Measurements from ENCODE around the gene PCNX3.

Gene PCNX3

DNA sequence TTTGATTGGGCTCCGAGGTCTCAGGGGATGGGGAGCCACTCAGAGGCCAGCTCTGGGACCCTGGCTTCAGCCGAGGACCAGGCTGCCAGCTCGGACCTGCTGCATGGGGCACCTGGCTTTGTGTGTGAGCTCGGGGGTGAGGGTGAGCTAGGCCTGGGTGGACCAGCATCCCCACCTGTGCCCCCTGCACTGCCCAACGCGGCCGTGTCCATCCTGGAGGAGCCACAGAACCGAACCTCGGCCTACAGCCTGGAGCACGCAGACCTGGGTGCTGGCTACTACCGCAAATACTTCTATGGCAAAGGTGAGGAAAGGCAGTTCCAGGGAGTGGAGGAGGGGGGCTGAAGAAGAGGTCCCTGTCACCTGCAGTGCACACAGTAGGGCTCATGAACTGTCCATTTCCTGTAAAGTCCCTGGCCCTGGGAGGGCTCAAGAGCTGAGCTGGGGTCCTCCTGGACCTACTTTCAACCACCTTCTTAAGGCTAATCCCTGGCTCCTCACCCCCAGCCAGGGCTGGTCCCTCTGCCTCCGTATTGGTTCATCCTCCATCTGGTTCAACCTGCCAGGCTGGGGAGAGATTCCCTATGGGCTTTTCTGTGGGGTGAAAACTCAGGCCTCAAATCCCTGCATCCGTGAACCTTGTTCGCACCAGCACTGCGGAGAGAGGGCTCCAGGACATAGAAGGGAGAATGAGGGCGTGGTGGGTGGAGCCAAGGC lies 25.9 kb downstream of the PCNX3 start:
- no peak for DNase-seq

DNA sequence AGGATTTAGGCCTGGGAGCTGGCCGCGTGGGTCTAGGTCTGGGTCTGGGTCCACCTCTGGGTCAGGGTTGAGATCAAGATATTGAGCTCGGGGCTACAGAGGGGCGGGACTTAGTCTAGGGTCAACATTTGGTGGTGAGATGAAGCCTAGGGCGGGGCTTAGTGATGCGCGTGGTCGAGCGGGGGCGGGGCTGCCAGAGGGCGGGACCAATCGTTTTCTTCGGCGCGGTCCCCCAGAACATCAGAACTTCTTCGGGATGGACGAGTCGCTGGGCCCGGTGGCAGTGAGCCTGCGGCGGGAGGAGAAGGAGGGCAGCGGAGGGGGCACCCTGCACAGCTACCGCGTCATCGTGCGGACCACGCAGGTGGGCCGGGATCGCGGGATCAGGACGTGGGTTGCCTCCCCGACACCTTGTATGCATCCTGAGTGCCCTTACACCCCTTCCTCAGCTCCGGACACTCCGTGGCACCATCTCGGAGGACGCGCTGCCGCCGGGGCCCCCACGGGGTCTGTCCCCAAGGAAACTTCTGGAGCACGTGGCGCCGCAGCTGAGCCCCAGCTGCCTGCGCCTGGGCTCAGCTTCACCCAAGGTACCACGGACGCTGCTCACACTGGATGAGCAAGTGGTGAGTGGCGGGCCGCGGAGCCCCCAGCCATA lies 26.6 kb downstream of the PCNX3 start:
- no peak for DNase-seq

DNA sequence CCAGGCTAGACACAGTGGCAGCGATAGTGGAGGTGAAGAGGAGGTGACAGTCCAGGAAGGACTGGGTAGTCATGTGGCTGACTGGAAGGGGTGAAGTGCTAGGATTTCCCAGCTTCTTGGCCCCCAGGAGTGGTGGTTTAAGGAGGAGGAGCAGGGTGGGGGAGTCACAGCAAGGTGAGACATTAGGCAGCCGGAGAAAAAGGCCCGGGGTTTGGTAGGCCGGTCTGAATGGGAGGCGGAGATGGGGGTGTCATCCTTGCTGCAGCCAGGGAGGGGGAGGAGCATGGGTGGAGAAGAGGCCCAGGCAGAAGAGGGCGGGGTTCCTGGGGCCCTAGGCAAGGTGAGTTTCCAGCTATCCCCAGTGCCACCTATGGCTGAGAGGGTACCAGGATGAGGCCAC lies 28.4 kb downstream of the PCNX3 start:
- DNase-seq: no peak

DNA sequence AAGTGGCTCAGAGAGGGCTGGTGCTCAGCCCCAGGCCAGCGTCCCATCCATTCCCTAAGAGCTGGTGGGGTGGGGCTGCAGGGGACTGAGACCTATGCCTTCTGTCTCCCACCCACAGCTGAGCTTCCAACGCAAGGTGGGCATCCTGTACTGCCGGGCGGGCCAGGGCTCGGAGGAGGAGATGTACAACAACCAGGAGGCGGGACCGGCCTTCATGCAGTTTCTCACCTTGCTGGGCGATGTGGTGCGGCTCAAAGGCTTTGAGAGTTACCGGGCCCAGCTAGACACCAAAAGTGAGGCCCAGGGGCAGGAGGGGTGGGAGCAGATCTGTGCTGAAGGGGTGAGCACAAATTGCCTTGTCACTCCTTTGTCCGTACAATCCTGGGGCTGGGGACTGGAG lies 29.3 kb downstream of the PCNX3 start:
- no peak for DNase-seq

DNA sequence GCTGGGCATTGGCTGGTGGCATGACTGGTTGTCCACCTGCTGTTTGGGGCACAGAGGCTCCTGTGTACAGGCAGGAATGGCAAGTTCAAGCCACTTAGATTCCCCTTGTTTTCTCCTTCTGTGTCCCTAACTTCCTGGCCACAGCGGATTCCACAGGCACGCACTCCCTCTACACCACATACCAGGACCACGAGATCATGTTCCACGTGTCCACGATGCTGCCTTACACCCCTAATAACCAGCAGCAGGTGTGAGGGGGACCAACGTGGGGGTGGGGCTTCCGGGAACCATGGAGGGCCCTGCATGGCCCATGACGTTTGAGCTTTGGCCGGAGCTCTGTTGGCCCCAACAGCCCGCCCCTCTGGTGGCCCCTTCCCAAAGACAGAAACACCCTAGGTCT lies 30.1 kb downstream of the PCNX3 start:
- DNase-seq: no peak

DNA sequence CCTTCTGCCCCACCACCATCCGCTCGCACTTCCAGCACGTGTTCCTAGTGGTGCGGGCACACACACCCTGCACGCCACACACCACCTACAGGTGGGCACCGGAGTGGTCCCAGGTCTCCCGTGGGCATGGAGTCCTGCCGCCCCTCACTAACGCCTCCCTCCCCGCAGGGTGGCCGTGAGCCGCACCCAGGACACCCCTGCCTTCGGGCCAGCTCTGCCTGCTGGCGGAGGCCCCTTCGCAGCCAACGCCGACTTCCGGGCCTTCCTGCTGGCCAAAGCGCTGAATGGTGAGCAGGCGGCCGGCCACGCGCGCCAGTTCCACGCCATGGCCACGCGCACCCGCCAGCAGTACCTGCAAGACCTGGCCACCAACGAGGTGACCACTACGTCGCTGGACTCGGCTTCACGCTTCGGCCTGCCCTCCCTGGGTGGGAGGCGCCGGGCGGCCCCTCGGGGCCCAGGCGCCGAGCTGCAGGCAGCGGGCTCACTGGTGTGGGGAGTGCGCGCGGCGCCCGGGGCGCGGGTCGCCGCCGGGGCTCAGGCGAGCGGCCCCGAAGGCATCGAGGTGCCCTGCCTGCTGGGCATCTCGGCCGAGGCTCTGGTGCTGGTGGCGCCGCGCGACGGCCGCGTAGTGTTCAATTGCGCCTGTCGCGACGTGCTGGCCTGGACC lies 30.8 kb downstream of the PCNX3 start:
- DNase-seq: no peak

DNA sequence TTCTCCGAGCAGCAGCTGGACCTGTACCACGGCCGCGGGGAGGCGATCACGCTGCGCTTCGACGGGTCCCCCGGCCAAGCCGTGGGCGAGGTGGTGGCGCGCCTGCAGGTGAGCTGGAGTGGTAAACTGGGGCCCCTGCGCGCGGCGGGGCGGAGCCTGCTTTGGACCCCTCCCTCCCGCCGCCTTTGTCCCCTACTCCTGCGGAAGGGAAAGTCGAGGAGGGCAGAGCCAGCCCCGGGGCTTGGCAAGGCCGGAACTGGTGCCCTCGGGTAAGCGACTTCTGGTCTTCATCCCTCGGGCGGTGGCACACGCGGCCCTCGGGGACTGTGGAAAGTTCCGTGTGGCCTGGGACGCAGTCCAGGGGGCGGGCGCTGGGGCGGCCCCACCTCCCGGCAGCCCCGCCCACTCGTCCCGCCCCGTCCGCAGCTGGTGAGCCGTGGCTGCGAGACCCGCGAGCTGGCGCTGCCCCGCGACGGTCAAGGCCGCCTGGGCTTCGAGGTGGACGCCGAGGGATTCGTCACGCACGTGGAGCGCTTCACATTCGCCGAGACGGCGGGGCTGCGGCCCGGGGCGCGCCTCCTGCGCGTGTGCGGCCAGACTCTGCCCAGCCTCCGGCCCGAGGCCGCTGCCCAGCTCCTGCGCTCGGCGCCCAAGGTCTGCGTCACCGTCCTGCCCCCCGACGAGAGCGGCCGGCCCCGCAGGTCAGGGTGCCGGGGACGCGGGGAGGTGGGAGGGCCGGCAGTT lies 31.6 kb downstream of the PCNX3 start:
- peak; percentile 60 for DNase-seq

DNA sequence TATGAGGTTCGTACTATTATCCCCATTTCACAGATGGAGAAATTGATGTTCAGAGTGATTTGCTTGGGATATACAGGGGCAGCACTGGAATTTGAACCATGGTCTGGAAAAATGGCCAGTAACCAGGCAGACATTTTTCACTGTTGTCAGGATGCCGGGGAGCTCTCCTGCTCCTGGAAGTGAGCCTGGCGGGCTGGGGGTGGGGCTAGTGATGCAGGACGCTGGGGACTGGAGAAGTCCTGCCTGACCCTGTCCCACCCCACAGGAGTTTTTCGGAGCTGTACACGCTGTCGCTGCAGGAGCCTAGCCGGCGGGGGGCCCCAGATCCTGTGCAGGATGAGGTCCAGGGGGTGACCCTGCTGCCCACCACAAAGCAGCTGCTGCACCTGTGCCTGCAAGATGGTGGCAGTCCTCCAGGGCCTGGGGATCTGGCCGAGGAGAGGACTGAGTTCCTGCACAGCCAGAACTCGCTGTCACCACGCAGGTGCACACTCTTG lies 33.5 kb downstream of the PCNX3 start:
- peak; percentile 41 for DNase-seq

DNA sequence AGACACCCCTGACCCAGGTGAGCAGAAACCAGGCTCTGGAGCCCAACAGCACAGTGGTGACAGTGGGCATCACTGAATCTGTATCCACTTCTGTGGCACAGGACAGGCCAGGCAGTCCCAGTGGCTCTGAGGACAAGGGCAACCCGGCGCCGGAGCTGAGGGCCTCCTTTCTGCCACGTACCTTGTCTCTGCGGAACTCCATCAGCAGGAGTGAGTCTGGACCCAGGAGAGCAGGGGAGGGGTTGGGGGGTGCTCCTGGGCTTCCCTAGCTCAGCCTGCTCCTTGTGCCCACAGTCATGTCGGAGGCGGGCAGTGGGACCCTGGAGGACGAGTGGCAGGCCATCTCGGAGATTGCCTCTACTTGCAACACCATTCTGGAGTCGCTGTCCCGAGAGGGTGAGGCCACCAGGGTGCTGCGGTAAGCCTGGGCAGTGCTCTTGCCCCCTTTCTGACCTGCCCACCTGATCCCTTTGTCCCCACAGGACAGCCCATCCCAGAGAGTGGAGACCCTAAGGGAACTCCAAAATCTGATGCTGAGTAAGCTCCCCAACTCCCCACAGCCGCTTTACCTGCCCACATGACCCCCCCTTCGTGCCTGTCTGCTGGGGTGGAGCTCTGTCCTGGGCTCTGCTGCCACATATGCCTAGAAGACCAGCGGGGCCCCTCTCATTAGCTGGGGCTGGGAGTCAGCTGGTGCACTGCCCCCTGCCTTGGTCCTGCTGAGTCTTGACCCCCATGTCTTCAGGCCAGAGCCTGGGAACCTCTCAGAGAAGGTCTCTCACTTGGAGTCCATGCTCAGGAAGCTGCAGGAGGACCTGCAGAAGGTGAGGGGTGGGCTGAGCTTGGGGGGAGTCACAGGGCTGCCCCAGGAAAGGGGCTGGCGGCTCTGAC lies 34.3 kb downstream of the PCNX3 start:
- DNase-seq: peak; percentile 26

DNA sequence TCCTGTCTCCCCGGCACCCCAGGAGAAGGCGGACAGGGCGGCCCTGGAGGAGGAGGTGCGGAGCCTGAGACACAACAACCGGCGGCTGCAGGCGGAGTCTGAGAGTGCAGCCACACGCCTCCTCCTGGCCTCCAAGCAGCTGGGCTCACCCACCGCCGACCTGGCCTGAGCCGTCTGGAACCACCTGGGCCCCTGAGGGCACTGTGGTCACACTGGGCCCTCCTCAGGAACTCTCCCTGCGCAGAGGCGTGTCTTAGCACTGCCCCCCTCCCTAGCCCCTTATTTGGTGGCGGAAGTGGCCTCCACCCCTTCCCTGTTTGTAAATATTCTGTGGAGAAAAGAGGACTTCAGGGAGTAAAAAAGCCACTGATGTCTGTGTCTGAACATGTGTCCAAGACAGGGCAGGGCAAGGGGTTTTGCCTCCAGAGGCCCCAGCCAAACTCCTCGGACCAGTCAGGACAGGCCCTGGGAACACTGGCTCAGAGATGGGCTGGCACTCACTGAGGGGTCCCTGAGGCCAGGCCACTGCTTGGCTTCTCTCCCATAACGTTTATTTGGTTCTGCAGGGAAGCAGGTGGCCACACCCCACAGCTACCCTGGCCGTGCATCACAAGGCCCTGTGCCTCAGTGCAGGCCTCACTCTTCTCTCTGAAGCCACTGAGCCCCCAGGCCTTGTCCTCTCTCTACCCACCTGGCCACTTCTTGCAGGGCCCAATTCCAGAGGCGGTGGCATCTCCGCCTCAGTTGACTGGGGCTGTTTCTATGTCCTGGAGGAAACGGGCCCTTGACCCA lies 35.2 kb downstream of the PCNX3 start:
- DNase-seq: peak; percentile 51

DNA sequence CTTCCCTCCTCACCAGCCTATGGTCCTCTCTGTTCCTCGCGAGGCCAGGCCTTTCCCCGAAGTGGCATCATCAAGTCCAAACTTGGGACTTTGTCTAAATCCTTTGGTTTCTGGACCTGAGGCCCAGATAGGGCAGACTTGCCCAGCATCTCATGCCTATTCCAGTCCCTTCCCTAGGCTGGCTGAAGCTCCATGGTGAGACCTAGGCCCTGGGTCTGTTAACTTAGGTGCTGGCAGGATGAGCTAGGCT lies 35.7 kb downstream of the PCNX3 start:
- no peak for DNase-seq

DNA sequence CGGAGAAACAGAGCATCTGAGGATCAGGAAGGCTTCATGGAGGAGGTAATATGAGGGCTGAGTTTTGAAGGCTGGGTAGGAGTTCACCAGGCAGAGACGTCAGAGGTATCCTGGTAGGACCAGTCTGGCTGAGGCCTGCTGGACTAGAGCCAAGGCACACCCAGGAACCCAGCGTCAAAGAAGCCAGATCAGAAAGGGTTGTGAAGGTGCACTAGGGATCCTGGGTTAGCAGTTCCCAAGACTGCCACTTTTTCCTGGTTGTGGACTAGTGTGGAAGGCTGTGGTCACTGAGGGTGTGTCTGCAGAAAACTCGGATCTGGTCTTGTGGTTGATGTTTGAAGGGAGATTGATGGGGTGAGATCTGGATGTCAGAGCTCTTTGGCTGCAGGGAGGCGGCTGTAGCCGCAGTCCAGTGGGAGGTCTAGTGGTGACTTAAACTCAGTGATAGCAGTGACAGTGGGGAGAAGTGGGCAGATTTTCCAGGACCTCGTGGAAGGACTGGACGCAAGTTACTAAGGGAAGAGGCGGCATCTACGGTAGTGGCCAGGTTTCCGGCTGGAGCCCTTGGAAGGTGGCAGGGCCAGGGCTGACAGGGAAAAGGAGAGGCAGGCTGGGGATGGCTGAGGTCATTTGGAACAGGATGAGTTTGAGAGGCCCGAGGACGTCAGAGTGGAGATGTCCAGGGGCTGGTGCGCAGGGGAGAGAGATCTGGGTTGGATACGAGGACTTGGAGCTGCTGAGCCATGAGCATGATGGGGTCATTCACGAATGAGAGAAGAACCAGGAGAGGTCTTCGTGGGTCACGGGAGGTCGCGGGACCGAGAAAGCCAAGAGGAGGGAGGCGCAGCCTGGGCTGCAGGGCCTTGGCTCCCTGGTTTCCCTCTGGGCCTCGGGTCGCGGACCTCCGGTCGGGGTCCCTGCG lies 36.3 kb downstream of the PCNX3 start:
- peak; percentile 74 for DNase-seq

DNA sequence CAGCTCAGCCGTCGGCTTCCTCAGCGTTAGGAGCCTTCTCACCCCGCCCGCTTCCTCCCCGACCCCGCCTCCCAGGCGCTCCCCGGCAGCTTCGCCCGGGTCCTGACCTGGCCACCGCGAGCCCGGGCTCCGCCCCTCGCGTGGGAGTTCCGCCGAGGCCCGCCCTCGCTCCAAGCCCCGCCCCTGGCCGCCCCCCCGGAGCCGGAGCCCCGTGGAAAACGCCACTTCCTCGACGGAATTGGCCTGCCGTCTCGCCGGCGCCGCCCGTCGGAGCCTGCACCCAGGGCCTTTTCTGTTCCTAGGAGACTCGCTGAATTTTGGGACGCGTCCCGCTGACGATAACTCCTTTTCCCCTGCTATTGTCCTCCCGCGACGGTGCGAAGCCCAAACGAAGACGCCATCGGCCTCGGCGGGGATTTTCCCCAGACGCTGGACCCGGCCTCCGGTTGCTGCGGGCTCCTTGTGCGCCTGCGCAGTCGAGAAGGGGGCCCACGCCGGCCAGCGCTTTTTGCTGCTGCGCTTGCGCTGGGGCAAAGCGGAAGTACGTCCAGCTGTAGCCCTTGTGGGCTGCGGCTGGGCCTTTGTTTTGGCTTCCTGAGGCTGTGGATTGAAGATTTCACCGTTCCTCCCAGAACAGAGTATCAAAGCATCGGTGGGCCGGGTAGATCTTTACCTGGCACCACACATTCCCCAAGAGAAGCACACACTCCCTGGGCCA lies 37.1 kb downstream of the PCNX3 start:
- DNase-seq: peak; percentile 95

DNA sequence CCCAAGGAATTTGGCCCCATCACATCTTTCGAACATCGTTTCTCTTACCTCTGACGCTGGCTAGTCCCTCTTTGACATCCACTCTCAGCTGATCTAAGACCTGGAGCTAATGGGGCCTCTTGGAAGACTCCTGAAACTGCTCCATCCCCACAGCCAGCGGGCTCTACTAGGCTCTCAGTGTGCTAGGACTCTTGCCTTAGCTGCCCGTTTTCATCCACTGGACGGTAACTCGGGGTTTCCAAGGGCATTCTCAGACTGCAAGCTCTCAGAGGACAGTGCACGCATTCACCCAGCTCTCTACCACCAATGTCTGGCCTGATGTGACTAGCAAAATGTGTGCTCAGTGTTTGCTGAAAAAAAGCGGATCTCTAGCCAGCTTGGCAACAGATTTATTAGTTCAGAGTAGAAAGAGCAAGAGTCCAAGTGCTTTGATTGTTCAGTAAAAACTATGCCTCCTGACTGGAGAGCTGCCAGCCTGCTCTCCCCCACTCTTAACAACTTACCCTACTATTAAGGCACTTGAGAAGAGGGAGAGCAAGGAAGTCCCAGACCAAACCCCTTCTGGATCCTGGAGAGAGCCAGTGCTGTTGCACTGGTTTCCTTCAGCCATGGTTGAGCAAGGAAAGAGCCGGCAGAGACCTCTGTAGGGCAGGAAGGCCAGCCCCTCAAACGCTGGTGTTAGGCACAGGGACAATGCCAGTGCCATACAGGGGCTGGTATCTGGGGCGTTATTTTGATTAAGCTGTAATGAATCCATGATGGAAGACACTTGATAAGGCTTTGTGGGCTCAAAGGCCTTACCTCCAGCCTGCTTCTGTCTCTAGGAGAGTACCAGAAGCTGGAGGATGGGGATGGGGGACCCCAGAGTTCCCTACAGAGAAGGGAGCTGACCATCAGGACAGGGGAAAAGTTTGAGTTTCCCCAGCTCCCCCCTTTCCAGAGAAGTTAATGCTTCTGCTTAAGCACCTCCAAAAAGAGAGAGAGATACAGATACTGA lies 38.0 kb downstream of the PCNX3 start:
- DNase-seq: no peak

DNA sequence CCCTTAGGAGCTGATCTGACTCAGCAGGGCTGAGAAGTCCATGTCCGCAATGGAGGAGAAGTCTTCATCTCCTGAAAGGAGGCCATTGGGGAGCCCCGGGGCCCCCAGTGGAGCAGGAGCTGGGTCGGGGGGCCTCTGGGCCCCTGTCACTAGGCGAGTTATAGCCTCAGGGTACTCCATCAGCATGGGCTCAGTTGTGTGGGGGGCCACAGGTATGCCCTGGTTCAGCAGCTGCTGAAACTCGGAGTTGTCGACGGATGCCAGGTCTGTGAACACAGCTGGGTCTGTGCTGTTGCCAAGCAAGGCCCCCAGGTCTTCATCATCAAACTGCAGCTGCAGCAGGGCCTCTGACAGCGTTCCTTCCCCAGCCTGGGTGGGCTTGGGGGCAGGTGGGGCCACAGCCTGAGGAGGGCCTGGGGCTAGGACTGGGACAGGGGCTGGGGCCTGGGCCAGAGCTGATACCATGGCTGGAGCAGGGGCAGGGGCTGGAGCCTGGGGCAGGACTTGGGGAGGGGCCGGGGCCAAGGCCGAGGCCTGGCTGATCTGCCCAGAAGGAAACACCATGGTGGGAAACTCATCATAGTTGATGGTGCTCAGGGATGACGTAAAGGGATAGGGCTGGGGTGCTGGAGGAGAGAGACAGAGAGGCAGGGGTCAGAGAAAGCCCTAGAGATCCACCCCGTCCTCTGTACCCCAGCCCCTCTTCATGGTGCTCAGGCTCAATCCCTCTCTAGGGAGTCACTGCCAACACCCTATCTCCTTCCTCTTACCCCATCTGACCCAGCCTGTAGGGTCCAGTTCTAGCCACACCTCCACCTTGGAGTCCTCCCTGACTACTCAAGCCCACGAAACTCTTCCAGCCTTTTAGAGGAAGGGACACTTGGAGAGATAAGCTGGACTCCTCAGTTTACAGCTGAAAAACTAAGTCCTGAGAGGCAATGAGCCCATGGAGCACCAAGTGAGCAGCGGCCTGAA lies 39.1 kb downstream of the PCNX3 start:
- DNase-seq: peak; percentile 42

DNA sequence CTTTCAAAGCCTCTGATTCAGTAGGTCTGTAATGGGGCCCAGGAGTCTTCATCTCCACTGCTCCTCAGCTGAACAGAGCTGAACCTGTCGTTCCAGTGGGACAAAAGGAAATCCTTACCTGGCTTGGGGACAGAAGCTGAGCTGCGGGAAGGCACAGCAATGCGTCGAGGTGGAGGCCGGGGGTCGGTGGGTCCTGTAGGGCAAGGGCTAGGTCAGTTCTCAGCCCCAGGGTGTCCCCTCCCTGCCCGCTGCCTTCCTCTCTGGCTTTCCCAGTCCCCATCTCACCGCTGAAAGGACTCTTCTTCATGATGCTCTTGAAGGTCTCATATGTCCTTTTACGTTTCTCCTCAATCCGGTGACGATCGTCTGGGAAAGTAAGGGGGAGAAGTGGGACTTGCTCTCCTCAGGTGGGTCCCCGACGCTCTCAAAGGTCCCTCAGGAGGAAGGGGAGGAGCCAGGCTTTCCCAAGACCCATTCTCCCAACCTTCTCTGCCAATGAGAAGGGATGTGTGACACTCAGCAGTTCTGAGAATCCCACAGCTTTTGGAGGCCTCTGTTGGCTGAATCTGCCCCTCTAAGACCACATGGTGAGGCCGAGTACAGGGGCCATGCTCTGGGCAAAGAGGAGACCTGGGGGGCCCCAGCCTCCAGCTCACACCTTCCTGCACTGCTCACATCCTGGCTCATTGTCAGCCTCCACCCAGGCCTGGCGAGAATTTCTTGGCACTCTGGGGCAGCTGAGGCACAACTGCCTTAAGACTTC lies 40.2 kb downstream of the PCNX3 start:
- DNase-seq: no peak

DNA sequence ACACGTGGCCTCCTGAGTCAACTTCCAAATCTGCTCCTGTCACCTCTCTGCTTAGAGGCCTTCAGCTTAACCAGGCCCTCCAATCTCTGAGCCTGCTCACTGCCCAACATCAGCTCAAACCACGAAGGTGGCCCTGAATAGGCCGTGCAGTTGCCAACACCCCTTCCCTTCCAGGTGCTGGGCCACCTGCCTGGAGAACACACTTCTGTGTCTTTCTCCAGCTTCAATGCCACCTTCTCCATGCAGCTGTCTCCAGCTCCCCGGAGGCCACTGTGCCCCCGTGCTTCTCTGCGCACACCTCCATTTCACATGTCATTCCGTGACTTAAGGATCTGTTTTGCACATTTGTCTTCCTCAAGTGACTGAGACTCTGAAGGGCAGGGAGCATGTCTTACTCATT lies 41.9 kb downstream of the PCNX3 start:
- no peak for DNase-seq
